SKM-1 (cell line): ENCODE results near the gene HLA-F.

Experiments
- DNase-seq: peaks from one replicate; lab custom pipeline; 2025; ENCODE audit not compliant: unreplicated experiment; lab: John Stamatoyannopoulos, UW

HLA-F gene

GRCh38 chr6:29723262-29723665 lies at the start of gene HLA-F:
Gene HLA-F, plus strand, starts transcription at chr6:29723434. Its CDS starts 30 bp downstream, at chr6:29723464.
- peak; percentile 83 for DNase-seq

GRCh38 chr6:29674008-29674407 lies 49.2 kb upstream of the HLA-F start:
- DNase-seq, result no peak

GRCh38 chr6:29675561-29675960 lies 47.7 kb upstream of the HLA-F start:
- no peak for DNase-seq

- DNase-seq, result no peak
Measured at GRCh38 chr6:29676981-29677601, 46.1 kb upstream of the HLA-F start.

- DNase-seq, result no peak
Measured at GRCh38 chr6:29678114-29678513, 45.1 kb upstream of the HLA-F start.

- DNase-seq, result no peak
Measured at GRCh38 chr6:29679962-29680361, 43.3 kb upstream of the HLA-F start.

GRCh38 chr6:29680416-29680815 lies 42.8 kb upstream of the HLA-F start:
- DNase-seq, result no peak

GRCh38 chr6:29680904-29681303 lies 42.3 kb upstream of the HLA-F start, which contains the start of gene ZFP57:
Gene ZFP57, minus strand, starts transcription at chr6:29681152. Its CDS starts 4,149 bp downstream, at chr6:29677003.
- DNase-seq, result no peak

- DNase-seq, result no peak
Measured at GRCh38 chr6:29681811-29682210, 41.4 kb upstream of the HLA-F start.

- DNase-seq, result no peak
Measured at GRCh38 chr6:29685718-29686326, 37.4 kb upstream of the HLA-F start.

- DNase-seq, result no peak
Measured at GRCh38 chr6:29694637-29695036, 28.6 kb upstream of the HLA-F start.

- DNase-seq, result peak; percentile 13
Measured at GRCh38 chr6:29696147-29697125, 26.8 kb upstream of the HLA-F start.

- peak; percentile 23 for DNase-seq
Measured at GRCh38 chr6:29702519-29703103, 20.6 kb upstream of the HLA-F start.

GRCh38 chr6:29705389-29706231 lies 17.6 kb upstream of the HLA-F start:
- DNase-seq, result no peak

GRCh38 chr6:29708432-29709179 lies 14.6 kb upstream of the HLA-F start:
- DNase-seq, result no peak

GRCh38 chr6:29709188-29709587 lies 14.0 kb upstream of the HLA-F start:
- no peak for DNase-seq

GRCh38 chr6:29710281-29710941 lies 12.8 kb upstream of the HLA-F start:
- DNase-seq, result no peak

- DNase-seq, result no peak
Measured at GRCh38 chr6:29720863-29721262, 2.4 kb upstream of the HLA-F start.
